Endodermal cell (in vitro differentiated cells): ENCODE data around the gene TPD52L3. TPM values are rescaled to one million over a fixed set of nuclear protein-coding genes. Genes with fewer than 3 reads are reported as not detected.

Experiments
- DNase-seq: peaks from one replicate; pipeline ENCODE4 v3.0.0-alpha.2; 2017
- H3K27ac ChIP-seq: 2 replicates; pipeline ENCODE4 v1.5.1; 2013; ENCODE audit warnings: mild to moderate bottlenecking, low read depth, low read length, moderate library complexity
- H3K27me3 ChIP-seq: 2 replicates; pipeline ENCODE4 v1.6.1; 2013; ENCODE audit warnings: mild to moderate bottlenecking, low read length, moderate library complexity; ENCODE audit not compliant: insufficient read depth, control insufficient read depth, poor library complexity, severe bottlenecking
- H3K36me3 ChIP-seq: 2 replicates; pipeline ENCODE4 v1.7.0; 2013; ENCODE audit warnings: mild to moderate bottlenecking, low read length, moderate library complexity; ENCODE audit not compliant: control insufficient read depth, insufficient read depth
- H3K4me1 ChIP-seq: one replicate; pipeline ENCODE4 v1.7.0; 2013; ENCODE audit warnings: low read length; ENCODE audit not compliant: control insufficient read depth, insufficient read depth
- H3K4me3 ChIP-seq: 2 replicates; pipeline ENCODE4 v1.5.1; 2013; ENCODE audit warnings: mild to moderate bottlenecking, low read length, moderate library complexity
- H3K9ac ChIP-seq: 2 replicates; pipeline ENCODE4 v1.6.1; 2013; ENCODE audit warnings: mild to moderate bottlenecking, low read length, moderate library complexity; ENCODE audit not compliant: poor library complexity, severe bottlenecking; ENCODE audit errors: extremely low read depth
- H3K9me3 ChIP-seq: 2 replicates; pipeline ENCODE4 v1.6.1; 2013; ENCODE audit warnings: mild to moderate bottlenecking, low read length, moderate library complexity; ENCODE audit not compliant: control insufficient read depth
- H3K27ac Mint-ChIP-seq: 2 replicates; pipeline ENCODE4 v1.8.0; 2020; ENCODE audit warnings: mixed read lengths
- H3K27me3 Mint-ChIP-seq: 2 replicates; pipeline ENCODE4 v1.8.0; 2021; ENCODE audit warnings: mild to moderate bottlenecking, mixed read lengths; ENCODE audit not compliant: insufficient read depth
- H3K36me3 Mint-ChIP-seq: 2 replicates; pipeline ENCODE4 v1.8.0; 2020; ENCODE audit warnings: low read depth, mixed read lengths
- H3K4me1 Mint-ChIP-seq: 2 replicates; pipeline ENCODE4 v1.8.0; 2020; ENCODE audit warnings: mixed read lengths
- H3K4me3 Mint-ChIP-seq: 2 replicates; pipeline ENCODE4 v1.8.0; 2020; ENCODE audit warnings: mild to moderate bottlenecking, moderate library complexity, mixed read lengths
- H3K9me3 Mint-ChIP-seq: 2 replicates; pipeline ENCODE4 v1.8.0; 2020; ENCODE audit warnings: mild to moderate bottlenecking, mixed read lengths
- WGBS, 2 experiments: methylation state at CpG; one replicate each; pipeline versions ENCODE4 v1.1.5 to v1.1.7; 2013; ENCODE audit warnings: missing lambda C conversion rate in 2 of 2, mixed read lengths in 1 of 2; ENCODE audit not compliant: insufficient coverage in 1 of 2, insufficient read length in 1 of 2; 5-methylcytosine and 5-hydroxymethylcytosine counted together
- total RNA-seq, 2 donors: library from RNA; stranded (reverse); fragmentation: NEBNext Ultra II Directional in 1 of 2; extraction: Animal tissue kit (Norgen Biotek cat#: 25700) in 1 of 2; gene quantifications; 2 replicates in 1 of 2; 3 replicates in 1 of 2; pipeline ENCODE4 v1.2.1, GENCODE V29; 2021
- TF ChIP-seq, protein P1 (sequence below): fragments of 200-600 bp; sonication (generic); conservative IDR thresholded peaks from 2 replicates; pipeline ENCODE4 v1.5.0; 2021; ENCODE audit warnings: antibody characterized with exemption, mild to moderate bottlenecking

TPD52L3 gene
- total RNA-seq, 2 donors from 2014 or later: not detected

DNA sequence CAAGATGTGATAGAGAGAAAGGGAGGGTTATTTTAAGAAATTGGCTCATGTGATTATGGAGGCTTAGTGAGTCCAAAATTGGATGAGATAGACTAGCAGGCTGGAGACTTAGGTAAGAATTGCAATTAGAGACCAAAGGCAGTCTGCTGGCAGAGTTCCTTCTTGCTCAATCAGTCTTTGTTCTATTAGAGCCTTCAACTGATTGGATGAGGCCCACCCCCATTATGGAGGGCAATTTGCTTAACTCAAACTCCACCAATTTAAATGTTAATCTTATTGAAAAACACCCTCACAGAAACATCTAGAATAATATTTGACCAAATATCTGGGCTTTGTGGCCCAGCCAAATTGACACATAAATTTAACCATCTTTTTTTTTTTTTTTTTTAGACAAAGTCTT lies 23.9 kb upstream of the TPD52L3 start:
- DNase-seq: no peak
- no peak overlapping the region for H3K4me3 Mint-ChIP-seq
- no peaks in the 10 kb centered on the region for H3K4me1 ChIP-seq
- no peak overlapping the region for H3K9ac ChIP-seq
- H3K4me3 ChIP-seq: no peak overlapping the region
- H3K27me3 ChIP-seq: no peaks in the 10 kb centered on the region
- H3K27ac Mint-ChIP-seq: no peak overlapping the region
- H3K36me3 Mint-ChIP-seq: no peaks in the 10 kb centered on the region
- no peaks in the 10 kb centered on the region for H3K27me3 Mint-ChIP-seq
- no peak overlapping the region for H3K27ac ChIP-seq
- H3K9me3 Mint-ChIP-seq: no peaks in the 10 kb centered on the region
- peaks cover 4% of the 10 kb centered on the region for H3K9me3 ChIP-seq
- TF ChIP-seq, protein P1, sequence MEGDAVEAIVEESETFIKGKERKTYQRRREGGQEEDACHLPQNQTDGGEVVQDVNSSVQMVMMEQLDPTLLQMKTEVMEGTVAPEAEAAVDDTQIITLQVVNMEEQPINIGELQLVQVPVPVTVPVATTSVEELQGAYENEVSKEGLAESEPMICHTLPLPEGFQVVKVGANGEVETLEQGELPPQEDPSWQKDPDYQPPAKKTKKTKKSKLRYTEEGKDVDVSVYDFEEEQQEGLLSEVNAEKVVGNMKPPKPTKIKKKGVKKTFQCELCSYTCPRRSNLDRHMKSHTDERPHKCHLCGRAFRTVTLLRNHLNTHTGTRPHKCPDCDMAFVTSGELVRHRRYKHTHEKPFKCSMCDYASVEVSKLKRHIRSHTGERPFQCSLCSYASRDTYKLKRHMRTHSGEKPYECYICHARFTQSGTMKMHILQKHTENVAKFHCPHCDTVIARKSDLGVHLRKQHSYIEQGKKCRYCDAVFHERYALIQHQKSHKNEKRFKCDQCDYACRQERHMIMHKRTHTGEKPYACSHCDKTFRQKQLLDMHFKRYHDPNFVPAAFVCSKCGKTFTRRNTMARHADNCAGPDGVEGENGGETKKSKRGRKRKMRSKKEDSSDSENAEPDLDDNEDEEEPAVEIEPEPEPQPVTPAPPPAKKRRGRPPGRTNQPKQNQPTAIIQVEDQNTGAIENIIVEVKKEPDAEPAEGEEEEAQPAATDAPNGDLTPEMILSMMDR: no peak
- H3K36me3 ChIP-seq: no peaks in the 10 kb centered on the region
- H3K4me1 Mint-ChIP-seq: peaks cover 4% of the 10 kb centered on the region

DNA sequence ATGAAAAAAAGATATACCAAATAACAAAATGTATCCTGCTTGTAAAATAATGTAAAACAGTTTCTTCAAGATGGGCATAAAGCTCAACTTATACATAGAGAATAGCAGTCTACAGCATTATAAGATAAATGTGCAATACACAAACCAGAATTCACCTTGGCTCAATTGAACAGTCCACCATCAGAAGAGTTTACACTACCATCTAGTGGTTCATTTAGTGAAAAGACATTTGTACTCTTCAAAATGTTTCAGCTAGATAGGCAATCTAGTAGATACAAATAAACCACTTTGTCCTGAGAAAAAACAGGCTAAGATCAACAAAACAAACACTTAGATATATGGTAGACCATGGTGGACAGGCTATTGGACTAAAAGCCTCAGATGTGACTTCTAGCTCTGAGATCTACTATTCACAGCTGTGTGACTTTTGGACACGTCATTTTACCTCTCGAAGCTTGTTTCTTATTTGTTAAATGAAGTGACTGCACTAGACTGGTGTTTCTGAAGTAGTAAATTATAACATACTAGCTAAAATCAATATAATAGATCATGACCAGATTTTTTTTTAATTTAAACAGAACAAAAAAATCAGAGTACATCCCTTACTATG lies 22.1 kb upstream of the TPD52L3 start:
- Mint-ChIP-seq H3K27ac (no peak overlapping the region), H3K4me3 (no peak overlapping the region)

DNA sequence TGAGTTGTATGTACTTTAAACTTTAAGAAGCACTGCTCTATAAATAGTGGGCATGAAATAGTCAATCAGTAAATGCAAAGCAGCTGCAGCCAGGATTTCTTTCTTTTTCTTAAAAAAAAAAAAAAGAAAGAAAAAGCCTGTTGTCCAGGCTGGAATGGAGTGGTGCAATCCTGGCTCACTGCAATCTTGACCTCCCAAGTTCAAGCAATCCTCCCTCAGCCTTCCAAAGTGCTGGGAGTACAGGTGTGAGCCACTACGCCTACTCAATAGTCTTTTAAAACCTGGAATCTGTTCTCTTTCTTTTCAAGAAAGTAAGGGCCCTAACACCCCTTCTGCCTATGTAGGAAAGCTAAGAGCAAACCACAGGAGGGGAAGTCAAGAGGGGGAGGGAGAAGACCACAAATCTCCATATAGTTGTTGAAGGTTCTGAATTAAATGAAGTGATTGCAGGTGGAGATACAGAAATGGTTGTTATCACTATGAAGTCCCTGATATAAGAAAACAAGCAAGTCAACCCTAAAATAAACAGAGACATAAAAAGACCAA lies 20.6 kb upstream of the TPD52L3 start:
- no peak overlapping the region for H3K27ac ChIP-seq
- H3K36me3 ChIP-seq: no peaks in the 10 kb centered on the region
- H3K9ac ChIP-seq: no peak overlapping the region
- TF ChIP-seq, protein P1: no peak
- H3K27ac Mint-ChIP-seq: no peak overlapping the region
- H3K9me3 ChIP-seq: peaks cover 4% of the 10 kb centered on the region
- H3K27me3 Mint-ChIP-seq: peaks cover 1% of the 10 kb centered on the region
- DNase-seq: no peak
- no peak overlapping the region for H3K4me3 Mint-ChIP-seq
- no peak overlapping the region for H3K4me3 ChIP-seq
- H3K36me3 Mint-ChIP-seq: no peaks in the 10 kb centered on the region
- H3K27me3 ChIP-seq: peaks cover 6% of the 10 kb centered on the region
- 89% methylated on average over 1 of the region's 1 CpG; no CpG with 5 or more reads in 1 of the 2 experiments for WGBS, 2 experiments
- peaks cover 4% of the 10 kb centered on the region for H3K4me1 Mint-ChIP-seq
- no peaks in the 10 kb centered on the region for H3K4me1 ChIP-seq
- H3K9me3 Mint-ChIP-seq: no peaks in the 10 kb centered on the region

More for the DNA sequence above, 22.1 kb upstream of the TPD52L3 start:
- peaks cover 4% of the 10 kb centered on the region for H3K4me1 Mint-ChIP-seq
- H3K4me1 ChIP-seq: no peaks in the 10 kb centered on the region
- peaks cover under 1% of the 10 kb centered on the region for H3K27me3 ChIP-seq
- no peak for DNase-seq
- peaks cover 4% of the 10 kb centered on the region for H3K9me3 ChIP-seq
- H3K9me3 Mint-ChIP-seq: no peaks in the 10 kb centered on the region
- no peaks in the 10 kb centered on the region for H3K27me3 Mint-ChIP-seq
- H3K9ac ChIP-seq: no peak overlapping the region
- TF ChIP-seq, protein P1: peak; percentile 78
- no peaks in the 10 kb centered on the region for H3K36me3 Mint-ChIP-seq
- 100% methylated on average over 2 of the region's 2 CpGs; no CpG with 5 or more reads in 1 of the 2 experiments for WGBS, 2 experiments
- no peak overlapping the region for H3K4me3 ChIP-seq
- H3K36me3 ChIP-seq: no peaks in the 10 kb centered on the region
- no peak overlapping the region for H3K27ac ChIP-seq
